ENCODE data around the gene CYP24A1. TPM values are rescaled to one million over a fixed set of nuclear protein-coding genes. Genes with fewer than 3 reads are reported as not detected.

The CYP24A1 gene
- total RNA-seq, 4 donors from 2014 or later, result 1.0 to 2.5 (median 1.5) TPM; not detected in 1

GRCh38 chr20:54110041-54110440, 63.7 kb downstream of the CYP24A1 start:
- Histone ChIP-seq H3K27ac (no peak overlapping the region), H3K27me3 (no peaks in the 10 kb centered on the region)
- no peak for TF ChIP-seq POLR2AphosphoS5 (IDR thresholded peaks at IDR 0.05)
- TF ChIP-seq CTCF (IDR thresholded peaks at IDR 0.05), result no peak
- TF ChIP-seq POLR2A (IDR thresholded peaks at IDR 0.05), result no peak
- no peak for TF ChIP-seq EP300 (IDR thresholded peaks at IDR 0.05)

GRCh38 chr20:54108817-54109216, 65.0 kb downstream of the CYP24A1 start:
- Histone ChIP-seq H3K36me3 (no peaks in the 10 kb centered on the region), H3K4me1 (peaks cover 36% of the 10 kb centered on the region), H3K4me3 (no peak overlapping the region), H3K27me3 (no peaks in the 10 kb centered on the region), H3K27ac (no peak overlapping the region), H3K9me3 (no peaks in the 10 kb centered on the region)
- WGBS, result 83% methylated on average over 1 of the region's 1 CpG
- TF ChIP-seq POLR2AphosphoS5 (IDR thresholded peaks at IDR 0.05), result no peak
- no peak for TF ChIP-seq CTCF (IDR thresholded peaks at IDR 0.05)
- no peak for TF ChIP-seq EP300 (IDR thresholded peaks at IDR 0.05)
- TF ChIP-seq POLR2A (IDR thresholded peaks at IDR 0.05), result no peak
- DNase-seq (ENCODE audit: low spot score in 2 of 2), result no peak

More at GRCh38 chr20:54110041-54110440, 63.7 kb downstream of the CYP24A1 start:
- Histone ChIP-seq H3K4me1 (peaks cover 35% of the 10 kb centered on the region), H3K4me3 (no peak overlapping the region), H3K36me3 (no peaks in the 10 kb centered on the region), H3K9me3 (no peaks in the 10 kb centered on the region)
- no peak for DNase-seq (ENCODE audit: low spot score in 2 of 2)

GRCh38 chr20:54108326-54108642, 65.5 kb downstream of the CYP24A1 start:
- TF ChIP-seq POLR2A (IDR thresholded peaks at IDR 0.05) (no peak), POLR2AphosphoS5 (IDR thresholded peaks at IDR 0.05) (no peak), EP300 (IDR thresholded peaks at IDR 0.05) (no peak), CTCF (IDR thresholded peaks at IDR 0.05) (no peak)
- H3K4me3 ChIP-seq, result no peak overlapping the region
- no peak overlapping the region for H3K27ac ChIP-seq
- no peaks in the 10 kb centered on the region for H3K36me3 ChIP-seq
- no peaks in the 10 kb centered on the region for H3K27me3 ChIP-seq
- DNase-seq (ENCODE audit: low spot score in 2 of 2), result no peak
- H3K9me3 ChIP-seq, result no peaks in the 10 kb centered on the region
- H3K4me1 ChIP-seq, result peaks cover 31% of the 10 kb centered on the region

- 84% methylated on average over 6 of the region's 7 CpGs for WGBS
- Histone ChIP-seq H3K36me3 (no peaks in the 10 kb centered on the region), H3K27me3 (no peaks in the 10 kb centered on the region), H3K4me1 (peaks cover 30% of the 10 kb centered on the region), H3K9me3 (no peaks in the 10 kb centered on the region), H3K4me3 (no peak overlapping the region), H3K27ac (no peak overlapping the region)
- no peak for DNase-seq (ENCODE audit: low spot score in 2 of 2)
- TF ChIP-seq CTCF (IDR thresholded peaks at IDR 0.05) (no peak), POLR2A (IDR thresholded peaks at IDR 0.05) (no peak), EP300 (IDR thresholded peaks at IDR 0.05) (no peak), POLR2AphosphoS5 (IDR thresholded peaks at IDR 0.05) (no peak)
Measured at GRCh38 chr20:54107600-54108325, 66.0 kb downstream of the CYP24A1 start.

- Histone ChIP-seq H3K4me3 (no peak overlapping the region), H3K36me3 (no peaks in the 10 kb centered on the region), H3K9me3 (no peaks in the 10 kb centered on the region), H3K27ac (no peak overlapping the region), H3K27me3 (no peaks in the 10 kb centered on the region), H3K4me1 (peaks cover 25% of the 10 kb centered on the region)
- DNase-seq (ENCODE audit: low spot score in 2 of 2), result no peak
- no peak for TF ChIP-seq POLR2AphosphoS5 (IDR thresholded peaks at IDR 0.05)
- no peak for TF ChIP-seq EP300 (IDR thresholded peaks at IDR 0.05)
- TF ChIP-seq CTCF (IDR thresholded peaks at IDR 0.05), result no peak
- no peak for TF ChIP-seq POLR2A (IDR thresholded peaks at IDR 0.05)
- 41% methylated on average over 2 of the region's 2 CpGs for WGBS
Measured at GRCh38 chr20:54107181-54107580, 66.6 kb downstream of the CYP24A1 start.

Data from suprapubic skin (tissue), 4 donors.